Measurements from ENCODE around the gene CHCHD4. TPM values are rescaled to one million over a fixed set of nuclear protein-coding genes. Genes with fewer than 3 reads are reported as not detected.

Gene CHCHD4
- total and polyA plus RNA-seq, 2 of the 13 experiments (the other 11 are each of a cell fraction or from before 2014, with no cell fraction given) = 15.8 to 24.1 TPM

DNA sequence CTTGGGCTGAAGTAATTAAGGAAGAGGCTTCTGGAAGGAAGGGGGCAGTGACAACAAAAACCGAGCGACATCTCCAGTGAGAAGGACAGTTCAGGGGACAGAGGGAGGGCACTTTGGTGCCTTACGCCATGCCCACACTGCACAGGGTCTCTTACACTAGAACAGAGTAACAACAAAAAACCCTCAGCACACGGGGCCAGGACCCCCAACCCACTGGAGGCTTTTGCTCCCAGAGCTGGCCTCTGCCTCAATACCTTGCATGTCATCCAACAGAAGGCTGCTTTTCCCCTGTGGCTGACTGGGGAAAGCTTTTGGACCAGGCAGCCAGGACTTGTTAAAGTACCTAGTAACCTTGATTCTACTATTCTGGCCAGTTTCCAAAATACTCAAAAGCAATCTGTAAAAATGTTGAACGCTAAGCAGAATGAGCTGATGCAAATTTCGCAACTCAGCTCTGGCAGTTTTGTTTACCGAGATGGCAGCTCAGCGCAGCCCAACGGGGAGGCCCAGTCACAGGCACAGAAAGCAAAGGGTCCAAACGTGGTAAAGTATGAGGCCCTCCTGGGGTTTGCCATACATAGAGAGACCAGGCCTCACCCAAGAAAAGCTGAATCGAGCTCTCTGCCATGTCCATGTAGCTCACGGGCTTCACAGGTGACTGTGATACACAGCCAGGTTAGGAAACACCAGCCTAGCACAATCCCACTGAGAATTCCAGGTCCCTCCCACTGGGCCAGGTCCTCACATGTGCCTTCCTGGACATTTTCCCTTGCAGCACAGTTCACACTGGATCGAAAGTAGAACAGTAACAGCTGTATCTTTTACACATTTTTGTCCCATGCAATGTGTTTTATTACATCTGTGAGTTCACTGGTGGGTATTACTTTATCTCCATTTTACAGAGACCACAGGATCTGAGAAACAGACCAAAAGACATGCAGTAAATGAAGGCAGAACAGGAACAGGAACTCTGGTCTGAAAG lies 6.0 kb downstream of the CHCHD4 start (continued):
- TF ChIP-seq ZNF737 (CRISPR knock-in tag; IDR thresholded peaks at IDR 0.05; ENCODE audit: borderline replicate concordance) = no peak
- peak; percentile 22; the same call in 1 of the 2 replicates for TF ChIP-seq REPIN1 (CRISPR knock-in tag; IDR thresholded peaks at IDR 0.05; ENCODE audit: borderline replicate concordance, low read depth)
- no peak for TF ChIP-seq AHR (CRISPR knock-in tag; IDR thresholded peaks at IDR 0.05)
- TF ChIP-seq, protein P1, sequence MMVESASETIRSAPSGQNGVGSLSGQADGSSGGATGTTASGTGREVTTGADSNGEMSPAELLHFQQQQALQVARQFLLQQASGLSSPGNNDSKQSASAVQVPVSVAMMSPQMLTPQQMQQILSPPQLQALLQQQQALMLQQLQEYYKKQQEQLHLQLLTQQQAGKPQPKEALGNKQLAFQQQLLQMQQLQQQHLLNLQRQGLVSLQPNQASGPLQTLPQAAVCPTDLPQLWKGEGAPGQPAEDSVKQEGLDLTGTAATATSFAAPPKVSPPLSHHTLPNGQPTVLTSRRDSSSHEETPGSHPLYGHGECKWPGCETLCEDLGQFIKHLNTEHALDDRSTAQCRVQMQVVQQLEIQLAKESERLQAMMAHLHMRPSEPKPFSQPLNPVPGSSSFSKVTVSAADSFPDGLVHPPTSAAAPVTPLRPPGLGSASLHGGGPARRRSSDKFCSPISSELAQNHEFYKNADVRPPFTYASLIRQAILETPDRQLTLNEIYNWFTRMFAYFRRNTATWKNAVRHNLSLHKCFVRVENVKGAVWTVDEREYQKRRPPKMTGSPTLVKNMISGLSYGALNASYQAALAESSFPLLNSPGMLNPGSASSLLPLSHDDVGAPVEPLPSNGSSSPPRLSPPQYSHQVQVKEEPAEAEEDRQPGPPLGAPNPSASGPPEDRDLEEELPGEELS (CRISPR knock-in tag; IDR thresholded peaks at IDR 0.05) = peak; percentile 85
- TF ChIP-seq ZNF616 (CRISPR knock-in tag; IDR thresholded peaks at IDR 0.05; ENCODE audit: low read depth) = no peak
- TF ChIP-seq, protein P2, sequence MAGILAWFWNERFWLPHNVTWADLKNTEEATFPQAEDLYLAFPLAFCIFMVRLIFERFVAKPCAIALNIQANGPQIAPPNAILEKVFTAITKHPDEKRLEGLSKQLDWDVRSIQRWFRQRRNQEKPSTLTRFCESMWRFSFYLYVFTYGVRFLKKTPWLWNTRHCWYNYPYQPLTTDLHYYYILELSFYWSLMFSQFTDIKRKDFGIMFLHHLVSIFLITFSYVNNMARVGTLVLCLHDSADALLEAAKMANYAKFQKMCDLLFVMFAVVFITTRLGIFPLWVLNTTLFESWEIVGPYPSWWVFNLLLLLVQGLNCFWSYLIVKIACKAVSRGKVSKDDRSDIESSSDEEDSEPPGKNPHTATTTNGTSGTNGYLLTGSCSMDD (CRISPR knock-in tag; IDR thresholded peaks at IDR 0.05) = no peak
- TF ChIP-seq ZNF891 (CRISPR knock-in tag; IDR thresholded peaks at IDR 0.05) = peak; percentile 76; the same call in 1 of the 2 replicates
- no peak for TF ChIP-seq ZNF546 (CRISPR knock-in tag; conservative IDR thresholded peaks at IDR 0.05)
- no peak for TF ChIP-seq ZNF773 (CRISPR knock-in tag; IDR thresholded peaks at IDR 0.05; ENCODE audit: borderline replicate concordance)
- TF ChIP-seq ZSCAN12 (CRISPR knock-in tag; IDR thresholded peaks at IDR 0.05) = no peak
- TF ChIP-seq, protein P3, sequence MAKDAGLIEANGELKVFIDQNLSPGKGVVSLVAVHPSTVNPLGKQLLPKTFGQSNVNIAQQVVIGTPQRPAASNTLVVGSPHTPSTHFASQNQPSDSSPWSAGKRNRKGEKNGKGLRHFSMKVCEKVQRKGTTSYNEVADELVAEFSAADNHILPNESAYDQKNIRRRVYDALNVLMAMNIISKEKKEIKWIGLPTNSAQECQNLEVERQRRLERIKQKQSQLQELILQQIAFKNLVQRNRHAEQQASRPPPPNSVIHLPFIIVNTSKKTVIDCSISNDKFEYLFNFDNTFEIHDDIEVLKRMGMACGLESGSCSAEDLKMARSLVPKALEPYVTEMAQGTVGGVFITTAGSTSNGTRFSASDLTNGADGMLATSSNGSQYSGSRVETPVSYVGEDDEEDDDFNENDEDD (CRISPR knock-in tag; IDR thresholded peaks at IDR 0.05; ENCODE audit: borderline replicate concordance) = 0 out of 2 replicates have a peak, but pooled peaks have one; percentile 7
- no peak for TF ChIP-seq GATA4 (IDR thresholded peaks at IDR 0.05; ENCODE audit: borderline replicate concordance, low read depth)
- TF ChIP-seq ZNF605 (CRISPR knock-in tag; IDR thresholded peaks at IDR 0.05) = 0 out of 2 replicates have a peak, but pooled peaks have one; percentile 28
- TF ChIP-seq ATF7-NPFF (CRISPR knock-in tag; IDR thresholded peaks at IDR 0.05; ENCODE audit: low read depth) = 0 out of 2 replicates have a peak, but pooled peaks have one; percentile 10
- TF ChIP-seq, protein P4, sequence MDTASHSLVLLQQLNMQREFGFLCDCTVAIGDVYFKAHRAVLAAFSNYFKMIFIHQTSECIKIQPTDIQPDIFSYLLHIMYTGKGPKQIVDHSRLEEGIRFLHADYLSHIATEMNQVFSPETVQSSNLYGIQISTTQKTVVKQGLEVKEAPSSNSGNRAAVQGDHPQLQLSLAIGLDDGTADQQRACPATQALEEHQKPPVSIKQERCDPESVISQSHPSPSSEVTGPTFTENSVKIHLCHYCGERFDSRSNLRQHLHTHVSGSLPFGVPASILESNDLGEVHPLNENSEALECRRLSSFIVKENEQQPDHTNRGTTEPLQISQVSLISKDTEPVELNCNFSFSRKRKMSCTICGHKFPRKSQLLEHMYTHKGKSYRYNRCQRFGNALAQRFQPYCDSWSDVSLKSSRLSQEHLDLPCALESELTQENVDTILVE (CRISPR knock-in tag; IDR thresholded peaks at IDR 0.05) = peak; percentile 63; the same call in 1 of the 2 replicates
- peak; percentile 96 for TF ChIP-seq ZNF792 (CRISPR knock-in tag; IDR thresholded peaks at IDR 0.05)
- TF ChIP-seq SRY (CRISPR knock-in tag; IDR thresholded peaks at IDR 0.05) = no peak
- TF ChIP-seq, protein P5, sequence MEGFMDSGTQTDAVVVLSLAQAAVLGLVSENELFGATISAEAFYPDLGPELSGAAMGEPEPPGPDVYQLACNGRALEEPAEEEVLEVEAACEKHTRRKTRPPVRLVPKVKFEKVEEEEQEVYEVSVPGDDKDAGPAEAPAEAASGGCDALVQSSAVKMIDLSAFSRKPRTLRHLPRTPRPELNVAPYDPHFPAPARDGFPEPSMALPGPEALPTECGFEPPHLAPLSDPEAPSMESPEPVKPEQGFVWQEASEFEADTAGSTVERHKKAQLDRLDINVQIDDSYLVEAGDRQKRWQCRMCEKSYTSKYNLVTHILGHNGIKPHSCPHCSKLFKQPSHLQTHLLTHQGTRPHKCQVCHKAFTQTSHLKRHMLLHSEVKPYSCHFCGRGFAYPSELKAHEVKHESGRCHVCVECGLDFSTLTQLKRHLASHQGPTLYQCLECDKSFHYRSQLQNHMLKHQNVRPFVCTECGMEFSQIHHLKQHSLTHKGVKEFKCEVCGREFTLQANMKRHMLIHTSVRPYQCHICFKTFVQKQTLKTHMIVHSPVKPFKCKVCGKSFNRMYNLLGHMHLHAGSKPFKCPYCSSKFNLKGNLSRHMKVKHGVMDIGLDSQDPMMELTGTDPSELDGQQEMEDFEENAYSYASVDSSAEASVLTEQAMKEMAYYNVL (CRISPR knock-in tag; IDR thresholded peaks at IDR 0.05; ENCODE audit: borderline replicate concordance) = no peak; the same call in 1 of the 2 replicates
- no peak for TF ChIP-seq HNF4G (IDR thresholded peaks at IDR 0.05; ENCODE audit: borderline replicate concordance, low read depth, low read length)
- no peak; the same call in 1 of the 2 replicates for TF ChIP-seq HNF4G (CRISPR knock-in tag; IDR thresholded peaks at IDR 0.05; ENCODE audit: borderline replicate concordance, low read depth)
- TF ChIP-seq ZFY (CRISPR knock-in tag; IDR thresholded peaks at IDR 0.05) = peak; percentile 74
